HEK293 (cell line): ENCODE measurements around the gene HOTAIR.

Experiments used
- BCL11B ChIP-seq: fragments of 450-650 bp; formaldehyde crosslinking; IDR thresholded peaks from 2 replicates; pipeline ENCODE4 v1.5.1; 2016; ENCODE audit warnings: low read depth, missing biosample characterization, missing genetic modification characterization
- GLI2 ChIP-seq: fragments of 450-650 bp; formaldehyde crosslinking; IDR thresholded peaks from 2 replicates; pipeline ENCODE4; 2017; ENCODE audit warnings: missing biosample characterization, missing genetic modification characterization, low read depth, borderline replicate concordance
- KLF16 ChIP-seq: fragments of 450-650 bp; formaldehyde crosslinking; IDR thresholded peaks from 2 replicates; pipeline ENCODE4 v1.5.1; 2017; ENCODE audit warnings: missing biosample characterization, missing genetic modification characterization
- KLF8 ChIP-seq: fragments of 450-650 bp; formaldehyde crosslinking; IDR thresholded peaks from 2 replicates; pipeline ENCODE4 v1.5.1; 2016; ENCODE audit warnings: missing biosample characterization, missing genetic modification characterization
- PRDM10 ChIP-seq: fragments of 450-650 bp; formaldehyde crosslinking; IDR thresholded peaks from 2 replicates; pipeline ENCODE4 v1.5.1; 2016; ENCODE audit warnings: missing biosample characterization, missing genetic modification characterization
- SP7 ChIP-seq: fragments of 450-650 bp; formaldehyde crosslinking; IDR thresholded peaks from 2 replicates; pipeline ENCODE4 v1.5.1; 2016; ENCODE audit warnings: missing biosample characterization, missing genetic modification characterization
- WT1 ChIP-seq: fragments of 450-650 bp; formaldehyde crosslinking; IDR thresholded peaks from 2 replicates; pipeline ENCODE4 v1.5.1; 2016; ENCODE audit warnings: missing biosample characterization, missing genetic modification characterization
- YY1 ChIP-seq: fragments of 450-650 bp; formaldehyde crosslinking; IDR thresholded peaks from 2 replicates; pipeline ENCODE4 v1.5.1; 2018; ENCODE audit warnings: missing biosample characterization, missing genetic modification characterization
- ZBTB11 ChIP-seq: fragments of 450-650 bp; formaldehyde crosslinking; conservative IDR thresholded peaks from 2 replicates; pipeline ENCODE4 v1.5.1; 2016; ENCODE audit warnings: low read depth, missing biosample characterization, missing genetic modification characterization
- ZBTB21 ChIP-seq: fragments of 450-650 bp; formaldehyde crosslinking; IDR thresholded peaks from 2 replicates; pipeline ENCODE4 v1.5.1; 2017; ENCODE audit warnings: missing biosample characterization, missing genetic modification characterization
- ZBTB49 ChIP-seq: fragments of 450-650 bp; formaldehyde crosslinking; IDR thresholded peaks from 2 replicates; pipeline ENCODE4 v1.5.1; 2016; ENCODE audit warnings: missing biosample characterization, missing genetic modification characterization, low read depth
- ZFP41 ChIP-seq: fragments of 450-650 bp; formaldehyde crosslinking; IDR thresholded peaks from 2 replicates; pipeline ENCODE4 v1.5.1; 2016; ENCODE audit warnings: missing biosample characterization, missing genetic modification characterization, borderline replicate concordance
- ZNF138 ChIP-seq: fragments of 450-650 bp; formaldehyde crosslinking; IDR thresholded peaks from 2 replicates; pipeline ENCODE4 v1.5.1; 2016; ENCODE audit warnings: missing biosample characterization, missing genetic modification characterization, borderline replicate concordance
- ZNF146 ChIP-seq: fragments of 450-650 bp; formaldehyde crosslinking; IDR thresholded peaks from 2 replicates; pipeline ENCODE4 v1.5.1; 2016; ENCODE audit warnings: missing biosample characterization, missing genetic modification characterization
- ZNF174 ChIP-seq: fragments of 450-650 bp; formaldehyde crosslinking; IDR thresholded peaks from 2 replicates; pipeline ENCODE4 v1.5.0; 2017; ENCODE audit warnings: missing biosample characterization, mild to moderate bottlenecking, missing genetic modification characterization
- ZNF211 ChIP-seq: fragments of 450-650 bp; formaldehyde crosslinking; IDR thresholded peaks from 2 replicates; pipeline ENCODE4 v1.5.1; 2016; ENCODE audit warnings: low read depth, missing biosample characterization, missing genetic modification characterization
- ZNF214 ChIP-seq: fragments of 450-650 bp; formaldehyde crosslinking; IDR thresholded peaks from 2 replicates; pipeline ENCODE4 v1.5.1; 2017; ENCODE audit warnings: missing biosample characterization, mild to moderate bottlenecking, missing genetic modification characterization, borderline replicate concordance
- ZNF324 ChIP-seq: fragments of 450-650 bp; formaldehyde crosslinking; IDR thresholded peaks from 2 replicates; pipeline ENCODE4 v1.5.1; 2016; ENCODE audit warnings: missing biosample characterization, missing genetic modification characterization
- ZNF335 ChIP-seq: fragments of 450-650 bp; formaldehyde crosslinking; conservative IDR thresholded peaks from 2 replicates; pipeline ENCODE4 v1.5.1; 2016; ENCODE audit warnings: missing biosample characterization, missing genetic modification characterization
- ZNF354C ChIP-seq: fragments of 450-650 bp; formaldehyde crosslinking; IDR thresholded peaks from 2 replicates; pipeline ENCODE4 v1.5.1; 2016; ENCODE audit warnings: missing biosample characterization, missing genetic modification characterization, low read depth, borderline replicate concordance
- ZNF391 ChIP-seq: fragments of 450-650 bp; formaldehyde crosslinking; IDR thresholded peaks from 2 replicates; pipeline ENCODE4 v1.5.1; 2016; ENCODE audit warnings: low read depth, missing biosample characterization, missing genetic modification characterization, borderline replicate concordance
- ZNF433 ChIP-seq: fragments of 450-650 bp; formaldehyde crosslinking; IDR thresholded peaks from 2 replicates; pipeline ENCODE4 v1.5.1; 2016; ENCODE audit warnings: missing biosample characterization, missing genetic modification characterization, low read depth
- ZNF510 ChIP-seq: fragments of 450-650 bp; formaldehyde crosslinking; IDR thresholded peaks from 2 replicates; pipeline ENCODE4 v1.5.1; 2018; ENCODE audit warnings: mild to moderate bottlenecking, missing genetic modification characterization, missing biosample characterization; ENCODE audit not compliant: insufficient replicate concordance
- ZNF639 ChIP-seq: fragments of 450-650 bp; formaldehyde crosslinking; IDR thresholded peaks from 2 replicates; pipeline ENCODE4 v1.5.1; 2016; ENCODE audit warnings: missing biosample characterization, missing genetic modification characterization
- ZNF747 ChIP-seq: fragments of 450-650 bp; formaldehyde crosslinking; IDR thresholded peaks from 2 replicates; pipeline ENCODE4 v1.5.1; 2016; ENCODE audit warnings: missing biosample characterization, missing genetic modification characterization
- ZNF768 ChIP-seq: fragments of 450-650 bp; formaldehyde crosslinking; IDR thresholded peaks from 2 replicates; pipeline ENCODE4 v1.5.1; 2018; ENCODE audit warnings: missing biosample characterization, mild to moderate bottlenecking, missing genetic modification characterization
- ZNF785 ChIP-seq: fragments of 450-650 bp; formaldehyde crosslinking; IDR thresholded peaks from 2 replicates; pipeline ENCODE4 v1.5.1; 2016; ENCODE audit warnings: missing biosample characterization, missing genetic modification characterization
- ZSCAN5A ChIP-seq: fragments of 450-650 bp; formaldehyde crosslinking; IDR thresholded peaks from 2 replicates; pipeline ENCODE4 v1.5.1; 2016; ENCODE audit warnings: missing biosample characterization, missing genetic modification characterization

HOTAIR gene

GRCh38 chr12:53998110-53998899 lies 23.6 kb upstream of the HOTAIR start (continued):
- no peak for TF ChIP-seq ZBTB11 (tag by site-specific recombination)
- no peak for TF ChIP-seq ZNF433 (tag by site-specific recombination)
- TF ChIP-seq KLF8, result no peak
- no peak for TF ChIP-seq ZBTB21 (tag by site-specific recombination)
- no peak for TF ChIP-seq ZNF138 (tag by site-specific recombination)
- no peak for TF ChIP-seq YY1 (tag by site-specific recombination)
- TF ChIP-seq WT1 (tag by site-specific recombination), result no peak
- TF ChIP-seq ZNF785 (tag by site-specific recombination), result no peak
- TF ChIP-seq GLI2 (tag by site-specific recombination), result no peak
- no peak for TF ChIP-seq ZFP41 (tag by site-specific recombination)
- no peak for TF ChIP-seq ZBTB49
- no peak for TF ChIP-seq ZNF747 (tag by site-specific recombination)
- TF ChIP-seq PRDM10, result peak; percentile 99
- TF ChIP-seq SP7 (tag by site-specific recombination), result no peak
- no peak for TF ChIP-seq ZNF391
- TF ChIP-seq ZNF211 (tag by site-specific recombination), result no peak
- no peak for TF ChIP-seq ZNF324 (tag by site-specific recombination)
- no peak for TF ChIP-seq ZNF768 (tag by site-specific recombination)
- TF ChIP-seq KLF16 (tag by site-specific recombination), result no peak
- no peak for TF ChIP-seq ZNF214 (tag by site-specific recombination)
- TF ChIP-seq ZNF174 (tag by site-specific recombination), result no peak
- TF ChIP-seq ZNF354C (tag by site-specific recombination), result no peak
- TF ChIP-seq ZNF146 (tag by site-specific recombination), result no peak
- no peak for TF ChIP-seq ZNF639
- no peak for TF ChIP-seq BCL11B (tag by site-specific recombination)
- TF ChIP-seq ZSCAN5A, result no peak
- TF ChIP-seq ZNF335, result no peak
- no peak for TF ChIP-seq ZNF510 (tag by site-specific recombination)
